AG04450 (cell line): ENCODE measurements around the gene SDC3. TPM values are rescaled to one million over a fixed set of nuclear protein-coding genes. Genes with fewer than 3 reads are reported as not detected.

Experiments used
- CTCF ChIA-PET: fragments of 300-600, 350-600 bp; formaldehyde crosslinking; extraction: SDS; loops from one replicate; lab custom pipeline; 2022; ENCODE audit warnings: antibody characterized with exemption, inconsistent platforms; lab: Charles Lee
- POLR2A ChIA-PET: fragments of 350-600 bp; formaldehyde crosslinking; extraction: SDS; loops from one replicate; lab custom pipeline; 2021; ENCODE audit warnings: antibody characterized with exemption, inconsistent platforms; lab: Yijun Ruan, JAX
- DNase-seq: peaks from one replicate; pipeline ENCODE4 v3.0.0-alpha.2; 2011; ENCODE audit warnings: low read depth, low spot score
- H3K27ac ChIP-seq: one replicate; pipeline ENCODE4 v1.5.1; 2012; ENCODE audit warnings: low read depth, low read length, control low read depth
- H3K27me3 ChIP-seq: one replicate; pipeline ENCODE4 v1.6.0; 2012; ENCODE audit warnings: low read length; ENCODE audit not compliant: control insufficient read depth, insufficient read depth
- H3K4me3 ChIP-seq: 2 replicates; pipeline ENCODE4 v1.5.1; 2011; ENCODE audit warnings: mild to moderate bottlenecking, low read depth, low read length, control low read depth
- H3K9me3 ChIP-seq: 2 replicates; pipeline ENCODE4 v1.5.1; 2012; ENCODE audit warnings: low read length; ENCODE audit not compliant: control insufficient read depth, insufficient read depth
- CTCF ChIP-seq: IDR thresholded peaks from 2 replicates; pipeline ENCODE4 v1.5.1; 2011; ENCODE audit warnings: low read depth, low read length, control low read depth, inconsistent platforms
- polyA plus RNA-seq: library from polyadenylated mRNA; depleted of rRNA; stranded (reverse); fragments of >200 nt; gene quantifications from 2 replicates; pipeline ENCODE4 v1.2.3, GENCODE V29; 2011; rRNA removed
- small RNA-seq: library from RNA; depleted of rRNA; stranded (forward); fragments of <200 nt; gene quantifications from one replicate; pipeline ENCODE3, GENCODE V24; 2012; ENCODE audit warnings: low read depth; ENCODE audit not compliant: insufficient read length

Gene SDC3
- polyA plus RNA-seq, 1 experiment = 21.7 TPM

GRCh38 chr1:30820299-30820698 is 88.3 kb downstream of the SDC3 start:
- H3K9me3 ChIP-seq = no peaks in the 10 kb centered on the region
- H3K27me3 ChIP-seq = no peaks in the 10 kb centered on the region
- DNase-seq = no peak
- no peak overlapping the region for H3K4me3 ChIP-seq
- POLR2A ChIA-PET = interaction anchor here (1.0 kb wide), 1 partner anchor 12 kb away, joined by 3 read pairs; no protein-coding TSS in a partner anchor
- CTCF ChIA-PET = interaction anchor here (0.8 to 3.6 kb wide), 3 partner anchors 19 to 91 kb away, joined by 3 to 19 read pairs (median 4); no protein-coding TSS in a partner anchor
- no peak overlapping the region for H3K27ac ChIP-seq
- no peak for TF ChIP-seq CTCF

Small RNA genes lying within 50 kb of the gene (small RNA-seq; reads per million reads assigned to genes)
- gene RN7SKP91 (not detected), gene RN7SL371P (not detected)

Other genes starting within 250 kb of the SDC3 start
- 0.09 and 0.12 TPM in 2 replicates for gene MATN1, start 185.2 kb downstream of the SDC3 start, polyA plus RNA-seq
- gene LAPTM5, start 151.0 kb downstream of the SDC3 start, polyA plus RNA-seq = 0.43 and 0.53 TPM in 2 replicates
- 71.3 and 73.0 TPM in 2 replicates for gene PUM1, start 157.0 kb upstream of the SDC3 start, polyA plus RNA-seq